HG03108 (cell line): ENCODE data around the gene PKDCC.
"Not testable (repeated sequence)": the region's sequence is repeated elsewhere in the genome, so short reads cannot be mapped to it uniquely, and the experiment has no call there.

Experiments
- ATAC-seq: cut with Tn5 transposase; IDR thresholded peaks from one replicate; pipeline ENCODE4 v1.9.1; 2021; ENCODE audit warnings: moderate library complexity; ENCODE audit not compliant: unreplicated experiment

The PKDCC gene

GRCh38 chr2:42060718-42061619 lies 13.1 kb downstream of the PKDCC start:
- ATAC-seq, result no peak

GRCh38 chr2:42061839-42062238 lies 14.0 kb downstream of the PKDCC start:
- ATAC-seq, result no peak

DNA sequence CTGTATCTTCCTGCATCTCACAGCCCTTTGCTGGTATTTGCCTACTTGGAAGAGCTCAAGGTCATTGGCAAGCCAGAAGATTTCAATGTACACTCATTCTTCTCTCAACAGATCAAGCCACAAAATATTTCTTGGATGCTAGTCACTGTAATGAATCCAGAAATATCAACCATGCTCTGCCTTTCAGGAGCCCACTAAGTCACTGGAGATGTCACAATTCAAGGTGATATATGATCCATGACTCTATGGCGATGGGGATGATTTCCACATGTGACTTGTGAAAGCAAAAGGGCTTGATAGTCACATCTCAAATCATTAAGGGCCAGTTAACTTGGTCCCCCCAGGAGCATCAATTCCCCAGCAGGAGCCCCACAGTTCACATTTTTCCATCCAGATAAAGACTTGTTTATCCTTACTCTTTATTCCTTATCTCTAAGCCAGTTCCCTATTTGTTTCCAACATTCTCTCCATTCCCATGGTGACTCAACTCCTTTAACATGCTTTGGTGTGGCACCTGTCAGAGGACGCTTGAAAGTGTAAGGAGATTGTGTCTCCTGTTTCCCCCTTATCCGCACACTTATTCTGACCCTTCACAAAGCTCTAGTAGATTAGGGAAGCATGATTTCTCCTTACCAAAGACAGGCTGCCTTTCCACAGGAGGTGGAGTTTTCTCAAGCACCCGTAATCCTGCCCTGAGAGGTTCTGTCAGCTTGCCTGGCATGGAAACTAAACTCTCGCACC lies 15.8 kb downstream of the PKDCC start:
- ATAC-seq, result no peak

GRCh38 chr2:42064417-42064942 lies 16.7 kb downstream of the PKDCC start:
- no peak for ATAC-seq

DNA sequence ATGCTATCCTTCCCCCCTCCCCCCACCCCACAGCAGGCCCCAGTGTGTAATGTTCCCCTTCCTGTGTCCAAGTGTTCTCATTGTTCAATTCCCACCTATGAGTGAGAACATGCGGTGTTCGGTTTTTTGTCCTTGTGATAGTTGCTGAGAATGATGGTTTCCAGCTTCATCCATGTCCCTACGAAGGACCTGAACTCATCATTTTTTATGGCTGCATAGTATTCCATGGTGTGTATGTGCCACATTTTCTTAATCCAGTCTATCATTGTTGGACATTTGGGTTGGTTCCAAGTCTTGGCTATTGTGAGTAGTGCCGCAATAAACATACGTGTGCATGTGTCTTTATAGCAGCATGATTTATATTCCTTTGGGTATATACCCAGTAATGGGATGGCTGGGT lies 17.9 kb downstream of the PKDCC start:
- ATAC-seq, result not testable (repeated sequence)

DNA sequence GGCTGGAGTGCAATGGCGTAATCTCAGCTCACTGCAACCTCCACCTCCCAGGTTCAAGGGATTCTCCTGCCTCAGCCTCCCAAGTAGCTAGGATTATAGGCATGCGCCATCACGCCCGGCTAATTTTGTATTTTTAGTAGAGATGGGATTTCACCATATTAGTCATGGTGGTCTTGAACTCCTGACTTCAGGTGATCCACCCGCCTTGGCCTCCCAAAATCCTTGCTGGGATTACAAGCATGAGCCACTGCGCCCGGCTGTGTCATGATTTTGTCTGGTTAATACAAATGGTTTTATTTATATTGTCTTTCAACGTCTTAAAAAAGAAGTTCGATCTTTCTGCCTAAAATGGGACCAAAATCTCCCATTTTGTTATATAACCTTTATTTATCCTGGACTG lies 19.2 kb downstream of the PKDCC start:
- not testable (repeated sequence) for ATAC-seq

DNA sequence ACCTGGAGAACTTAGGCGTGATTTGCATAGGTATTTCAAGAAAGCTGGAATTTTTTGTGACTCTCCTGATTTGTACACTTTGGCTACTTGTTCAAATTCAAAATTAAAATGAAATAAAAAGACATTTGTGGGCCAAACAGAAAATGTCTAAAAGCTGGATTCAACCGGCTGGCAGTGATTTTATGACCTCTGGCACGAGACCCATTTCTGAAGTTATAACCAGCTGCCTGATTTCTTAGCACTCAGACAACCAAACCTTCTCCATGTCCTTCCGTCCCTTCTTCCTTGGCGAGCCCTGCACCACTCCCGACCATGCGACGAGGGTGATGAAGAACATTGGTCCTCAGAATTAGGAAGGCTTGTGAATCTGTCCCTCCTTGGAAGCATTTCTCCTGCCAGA lies 19.7 kb downstream of the PKDCC start:
- no peak for ATAC-seq

DNA sequence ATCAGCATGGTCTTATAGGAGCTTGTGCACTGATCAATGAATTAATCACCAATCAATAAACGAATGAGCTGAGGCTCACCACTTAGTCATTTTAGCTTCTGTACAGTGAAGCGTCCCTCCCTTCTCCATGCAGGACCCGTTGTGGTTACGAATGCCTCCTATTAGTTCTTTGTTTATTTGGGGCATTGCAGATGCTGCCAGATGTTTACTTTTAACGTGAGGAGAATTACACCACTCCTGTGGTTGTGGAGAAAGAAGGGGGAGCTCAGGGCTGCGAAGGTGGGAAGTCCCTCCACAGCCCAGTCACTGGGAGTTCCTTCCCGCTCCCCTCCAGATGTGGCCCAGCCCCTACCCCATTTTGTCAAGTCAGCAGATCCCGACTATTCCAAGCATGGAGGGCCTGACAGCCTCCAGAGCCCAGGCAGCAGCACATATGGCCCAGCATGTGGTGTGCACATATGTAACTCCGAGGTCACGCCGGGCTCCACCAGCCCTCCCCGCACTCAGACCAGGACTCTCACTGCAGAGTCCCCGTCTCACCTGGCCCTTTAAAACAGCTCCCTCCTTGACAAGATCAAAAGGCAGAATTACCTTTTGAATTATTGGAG lies 20.9 kb downstream of the PKDCC start:
- ATAC-seq, result no peak

- ATAC-seq, result no peak
These were observed 21.7 kb downstream of the PKDCC start for GRCh38 chr2:42069568-42069967.

- no peak for ATAC-seq
These were observed 24.0 kb downstream of the PKDCC start for GRCh38 chr2:42071791-42072190.

- ATAC-seq, result no peak
These were observed 24.7 kb downstream of the PKDCC start for GRCh38 chr2:42072349-42073118.

DNA sequence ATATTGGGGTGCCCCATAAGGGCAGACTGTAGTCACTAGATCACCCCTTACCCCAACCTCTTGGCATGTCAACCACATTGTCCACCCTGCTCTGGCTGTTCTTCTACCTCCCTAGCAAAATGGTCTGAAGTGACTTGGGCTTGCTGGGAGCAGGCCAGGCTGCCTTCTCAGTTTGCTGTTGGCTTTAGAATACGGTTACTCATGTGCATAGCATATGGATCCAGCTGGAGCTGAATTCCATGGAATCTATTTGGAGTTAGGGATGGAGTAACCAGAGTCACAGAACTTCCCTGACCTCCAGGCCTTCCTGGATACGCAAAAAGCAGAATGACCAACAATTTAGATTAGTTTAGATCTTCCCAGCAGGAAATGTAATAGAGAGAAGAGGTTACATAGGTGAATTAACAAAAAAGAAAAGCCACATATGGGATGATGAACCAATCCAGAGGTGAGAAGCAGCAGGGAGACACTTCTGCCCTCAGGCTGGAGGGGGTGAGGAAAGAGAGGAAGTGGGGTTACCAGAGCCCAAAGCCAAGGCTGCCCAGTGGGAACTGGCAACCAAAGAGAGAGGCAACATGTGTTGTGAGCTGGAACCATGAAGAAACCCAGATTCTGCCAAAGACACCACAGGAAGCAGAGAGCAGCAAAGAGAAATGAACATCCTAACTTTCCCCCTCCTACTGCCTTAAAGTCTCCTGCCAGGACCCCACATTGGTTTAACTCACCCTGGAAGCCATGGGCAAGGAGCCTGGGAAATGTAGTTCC lies 26.1 kb downstream of the PKDCC start:
- no peak for ATAC-seq

- no peak for ATAC-seq
These were observed 26.8 kb downstream of the PKDCC start for GRCh38 chr2:42074661-42075060.

DNA sequence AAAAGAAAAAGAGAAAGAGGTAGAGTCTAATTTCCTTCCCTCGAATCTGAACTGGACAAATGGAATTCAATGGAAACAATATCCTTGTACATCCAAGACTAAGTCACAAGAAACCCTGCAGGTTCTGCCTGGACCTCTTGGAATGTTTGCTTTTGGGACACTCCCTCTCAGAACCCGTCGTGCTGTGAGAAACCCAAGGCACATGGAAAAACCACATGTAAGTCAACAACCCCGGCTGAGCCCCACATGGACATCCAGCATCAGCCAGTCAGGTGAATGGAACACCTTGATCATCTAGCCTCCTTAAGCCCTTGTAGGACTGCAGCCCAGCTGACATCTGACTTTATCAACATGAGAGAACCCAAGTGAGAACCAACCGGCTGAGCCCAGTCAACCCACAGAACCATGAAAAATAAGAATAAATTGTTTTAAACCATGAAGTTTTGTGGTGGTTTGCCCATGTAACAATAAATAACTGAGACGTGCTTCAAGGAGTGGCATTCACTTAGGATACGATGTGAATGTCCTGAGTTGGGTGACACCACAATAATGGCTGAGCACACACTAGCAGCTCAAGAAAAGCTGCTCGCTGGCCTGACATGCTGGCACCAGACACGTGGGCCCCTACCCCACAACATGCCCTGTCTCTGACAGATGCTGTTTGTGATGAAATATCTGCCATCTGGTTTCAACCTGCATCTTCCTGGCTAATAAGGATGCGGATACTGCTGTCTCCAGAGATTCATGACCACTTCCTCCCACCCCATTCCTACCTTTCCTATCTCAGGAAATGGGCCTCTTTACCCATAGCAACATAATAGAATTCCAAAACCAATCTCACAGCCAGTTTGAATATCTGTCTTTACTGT lies 28.8 kb downstream of the PKDCC start:
- ATAC-seq, result no peak

- no peak for ATAC-seq
These were observed 29.5 kb downstream of the PKDCC start for GRCh38 chr2:42077343-42077742.

DNA sequence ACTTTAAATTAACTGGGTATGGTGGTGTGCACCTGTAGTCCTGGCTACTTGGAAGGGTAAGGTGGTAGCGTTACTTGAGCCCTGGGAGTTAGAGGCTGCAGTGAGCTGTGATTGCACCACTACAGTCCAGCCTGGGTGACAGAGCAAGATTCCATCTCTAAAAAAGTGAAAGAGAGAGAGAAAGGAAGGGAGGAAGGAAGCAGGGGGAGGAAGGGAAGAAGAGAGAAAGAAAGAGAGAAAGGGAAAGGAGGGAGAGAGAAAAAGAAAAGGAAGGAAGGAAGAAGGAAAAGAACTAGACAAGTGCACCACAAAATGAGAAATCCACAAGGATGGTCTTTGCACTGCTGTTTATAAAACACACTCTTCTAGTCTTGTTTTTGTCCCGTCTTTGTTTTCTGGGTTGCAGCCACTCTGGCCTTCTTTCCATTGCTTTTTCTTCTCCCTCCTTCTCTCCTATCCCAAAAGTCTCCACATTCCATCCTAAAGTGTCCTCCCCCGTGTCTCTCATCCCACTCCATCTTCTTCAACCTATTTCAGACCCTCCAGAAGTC lies 32.0 kb downstream of the PKDCC start:
- ATAC-seq, result no peak

- not testable (repeated sequence) for ATAC-seq
These were observed 33.3 kb downstream of the PKDCC start for GRCh38 chr2:42081151-42081550.

- ATAC-seq, result no peak
These were observed 34.2 kb downstream of the PKDCC start for GRCh38 chr2:42082016-42082415.

DNA sequence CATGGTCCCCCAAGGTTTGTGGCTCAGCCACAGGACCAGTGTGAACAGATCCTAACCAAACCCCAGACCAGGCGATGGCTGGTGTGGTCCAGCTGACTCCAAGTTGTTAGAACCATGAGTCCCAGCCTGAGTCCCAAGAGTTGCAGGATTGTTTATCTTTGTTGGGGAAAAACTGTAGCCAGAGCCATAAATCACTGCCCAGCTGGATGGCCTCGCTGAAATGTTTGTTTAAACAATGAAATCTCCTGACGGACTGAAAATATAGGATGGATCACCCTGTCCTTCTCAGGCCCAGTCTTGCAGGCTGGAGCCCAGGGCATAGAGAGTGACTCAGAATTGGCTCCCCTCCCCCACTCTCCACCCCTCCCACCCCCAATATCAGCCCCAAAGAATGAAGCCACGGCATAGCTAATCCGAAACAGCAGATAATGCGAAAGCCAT lies 36.4 kb downstream of the PKDCC start:
- ATAC-seq, result no peak
